Femur (tissue), 1 donor: Measurements from ENCODE around the gene GRIP1.

Experiments
- DNase-seq: peaks from one replicate; pipeline ENCODE4 v3.0.0-alpha.2; 2017

Gene GRIP1

GRCh38 chr12:66598608-66599007 lies 80.3 kb downstream of the GRIP1 start:
- no peak for DNase-seq

- no peak for DNase-seq
Measured at GRCh38 chr12:66598079-66598478, 80.8 kb downstream of the GRIP1 start.

GRCh38 chr12:66596199-66596598 lies 82.7 kb downstream of the GRIP1 start:
- DNase-seq: no peak

- DNase-seq: no peak
Measured at GRCh38 chr12:66594688-66595087, 84.2 kb downstream of the GRIP1 start.

GRCh38 chr12:66590275-66590985 lies 88.4 kb downstream of the GRIP1 start:
- no peak for DNase-seq

- no peak for DNase-seq
Measured at GRCh38 chr12:66589095-66589494, 89.8 kb downstream of the GRIP1 start.

- no peak for DNase-seq
Measured at GRCh38 chr12:66587912-66588311, 91.0 kb downstream of the GRIP1 start.

- DNase-seq: no peak
Measured at GRCh38 chr12:66584673-66585072, 94.2 kb downstream of the GRIP1 start.

GRCh38 chr12:66573605-66574004 lies 105.3 kb downstream of the GRIP1 start:
- no peak for DNase-seq

- no peak for DNase-seq
Measured at GRCh38 chr12:66572845-66573244, 106.0 kb downstream of the GRIP1 start.

GRCh38 chr12:66571361-66571915 lies 107.4 kb downstream of the GRIP1 start:
- DNase-seq: no peak

- DNase-seq: no peak
Measured at GRCh38 chr12:66563220-66563619, 115.7 kb downstream of the GRIP1 start.

- no peak for DNase-seq
Measured at GRCh38 chr12:66555113-66555512, 123.8 kb downstream of the GRIP1 start.

GRCh38 chr12:66552716-66553115 lies 126.2 kb downstream of the GRIP1 start:
- no peak for DNase-seq

- DNase-seq: no peak
Measured at GRCh38 chr12:66550626-66551025, 128.2 kb downstream of the GRIP1 start.

GRCh38 chr12:66549050-66549389 lies 129.9 kb downstream of the GRIP1 start:
- no peak for DNase-seq

GRCh38 chr12:66548338-66549049 lies 130.4 kb downstream of the GRIP1 start:
- DNase-seq: no peak

GRCh38 chr12:66541426-66541825 lies 137.4 kb downstream of the GRIP1 start:
- DNase-seq: no peak

GRCh38 chr12:66539431-66539830 lies 139.4 kb downstream of the GRIP1 start:
- no peak for DNase-seq

GRCh38 chr12:66538970-66539369 lies 139.9 kb downstream of the GRIP1 start:
- DNase-seq: no peak

GRCh38 chr12:66537876-66538275 lies 141.0 kb downstream of the GRIP1 start:
- DNase-seq: no peak

GRCh38 chr12:66533767-66534166 lies 145.1 kb downstream of the GRIP1 start:
- no peak for DNase-seq

- no peak for DNase-seq
Measured at GRCh38 chr12:66531766-66532165, 147.1 kb downstream of the GRIP1 start.

- no peak for DNase-seq
Measured at GRCh38 chr12:66529934-66530333, 148.9 kb downstream of the GRIP1 start.
